Liver (tissue), 9 donors: ENCODE results near the gene SETD3. TPM values are rescaled to one million over a fixed set of nuclear protein-coding genes. Genes with fewer than 3 reads are reported as not detected.
A peak's percentile ranks its signal among the peaks of the same experiment; 100 is the strongest.

Source experiments
- DNase-seq: peaks from one replicate; pipeline ENCODE4 v3.0.0-alpha.2; 2017; ENCODE audit warnings: low spot score
- H3K27ac ChIP-seq, 2 donors: one replicate each; pipeline ENCODE4 v1.7.0; 2013; ENCODE audit warnings: inconsistent platforms in 2 of 2, low read length in 2 of 2, control low read depth in 1 of 2, low read depth in 1 of 2, mild to moderate bottlenecking in 1 of 2
- H3K27me3 ChIP-seq, 4 donors: one replicate each; pipeline versions ENCODE4 v1.6.1 to v1.7.0; 2013; ENCODE audit warnings: low read length in 3 of 4, inconsistent platforms in 1 of 4, mild to moderate bottlenecking in 1 of 4, moderate library complexity in 1 of 4; ENCODE audit not compliant: control insufficient read depth in 4 of 4, insufficient read depth in 4 of 4
- H3K36me3 ChIP-seq, 4 donors: one replicate each; pipeline versions ENCODE4 v1.6.1 to v1.7.0; 2013; ENCODE audit warnings: low read length in 3 of 4, mild to moderate bottlenecking in 3 of 4, low read depth in 1 of 4, moderate library complexity in 1 of 4; ENCODE audit not compliant: control insufficient read depth in 4 of 4, insufficient read depth in 3 of 4
- H3K4me1 ChIP-seq, 4 donors: one replicate each; pipeline versions ENCODE4 v1.6.1 to v1.7.0; 2013; ENCODE audit warnings: low read length in 3 of 4, mild to moderate bottlenecking in 3 of 4, moderate library complexity in 1 of 4; ENCODE audit not compliant: control insufficient read depth in 4 of 4, insufficient read depth in 4 of 4
- H3K4me3 ChIP-seq, 3 donors: one replicate each; pipeline versions ENCODE4 v1.6.1 to v1.7.0; 2013; ENCODE audit warnings: low read length in 3 of 3, control low read depth in 1 of 3, low read depth in 1 of 3, mild to moderate bottlenecking in 1 of 3
- H3K9ac ChIP-seq, 2 donors: one replicate each; pipeline ENCODE4 v1.7.0; 2013; ENCODE audit warnings: low read length in 2 of 2, mild to moderate bottlenecking in 2 of 2, moderate library complexity in 2 of 2, control low read depth in 1 of 2, low read depth in 1 of 2
- H3K9me3 ChIP-seq, 4 donors: one replicate each; pipeline versions ENCODE4 v1.6.1 to v1.7.0; 2013; ENCODE audit warnings: low read length in 3 of 4; ENCODE audit not compliant: control insufficient read depth in 4 of 4
- ATF3 ChIP-seq: IDR thresholded peaks from 2 replicates; pipeline ENCODE4 v1.6.1; 2016; ENCODE audit warnings: antibody characterized with exemption
- EGR1 ChIP-seq, 2 donors: IDR thresholded peaks; 2 replicates each; pipeline ENCODE4 v1.6.1; 2016 to 2018; ENCODE audit warnings: antibody characterized with exemption in 2 of 2, low read depth in 2 of 2
- FOXA1 ChIP-seq: IDR thresholded peaks from 2 replicates; pipeline ENCODE4 v1.6.1; 2016; ENCODE audit warnings: antibody characterized with exemption
- FOXA2 ChIP-seq: IDR thresholded peaks from 2 replicates; pipeline ENCODE4 v1.6.1; 2016; ENCODE audit warnings: antibody characterized with exemption
- GABPA ChIP-seq, 2 donors: IDR thresholded peaks in 1 of 2; conservative IDR thresholded peaks in 1 of 2; 2 replicates each; pipeline ENCODE4 v1.6.1; 2016; ENCODE audit warnings: antibody characterized with exemption in 2 of 2, mild to moderate bottlenecking in 1 of 2, moderate library complexity in 1 of 2
- HNF4A ChIP-seq, 2 donors: conservative IDR thresholded peaks; 2 replicates each; pipeline ENCODE4 v1.6.1; 2016; ENCODE audit warnings: antibody characterized with exemption in 2 of 2, mild to moderate bottlenecking in 2 of 2
- HNF4G ChIP-seq: IDR thresholded peaks from 2 replicates; pipeline ENCODE4 v1.6.1; 2016; ENCODE audit warnings: antibody characterized with exemption
- JUND ChIP-seq, 2 donors: IDR thresholded peaks; 2 replicates each; pipeline ENCODE4 v1.6.1; 2016; ENCODE audit warnings: antibody characterized with exemption in 2 of 2
- NR2F2 ChIP-seq: IDR thresholded peaks from 2 replicates; pipeline ENCODE4 v1.6.1; 2016; ENCODE audit warnings: antibody characterized with exemption
- RAD21 ChIP-seq, 2 donors: IDR thresholded peaks; 2 replicates each; pipeline ENCODE4 v1.6.1; 2016; ENCODE audit warnings: antibody characterized with exemption in 2 of 2, mild to moderate bottlenecking in 2 of 2
- REST ChIP-seq: IDR thresholded peaks from 2 replicates; pipeline ENCODE4 v1.6.1; 2016; ENCODE audit warnings: antibody characterized with exemption, mild to moderate bottlenecking
- RXRA ChIP-seq, 2 donors: IDR thresholded peaks; 2 replicates each; pipeline ENCODE4 v1.6.1; 2017 to 2018; ENCODE audit warnings: antibody characterized with exemption in 2 of 2, mild to moderate bottlenecking in 1 of 2
- SP1 ChIP-seq: IDR thresholded peaks from 2 replicates; pipeline ENCODE4 v1.6.1; 2018; ENCODE audit warnings: antibody characterized with exemption, mild to moderate bottlenecking
- TAF1 ChIP-seq: conservative IDR thresholded peaks from 2 replicates; pipeline ENCODE4 v1.6.1; 2016; ENCODE audit warnings: antibody characterized with exemption, mild to moderate bottlenecking
- YY1 ChIP-seq: IDR thresholded peaks from 2 replicates; pipeline ENCODE4 v1.6.1; 2016; ENCODE audit warnings: antibody characterized with exemption, mild to moderate bottlenecking
- WGBS: extraction: QIAGEN DNeasy Blood & Tissue Kit; methylation state at CpG from one replicate; pipeline ENCODE4 v1.1.7; 2013; 5-methylcytosine and 5-hydroxymethylcytosine counted together
- polyA plus RNA-seq, 2 donors: library from polyadenylated mRNA; stranded (reverse) in 1 of 2; unstranded in 1 of 2; fragments of 200-250 nt in 1 of 2; fragments of >200 nt in 1 of 2; fragmentation: Nextera tagmentation in 1 of 2; extraction: Ambion mirVana in 1 of 2; gene quantifications; one replicate each; pipeline versions ENCODE4 v1.2.1 to v1.2.3, GENCODE V29; 2013 to 2015
- total RNA-seq, 2 donors: library from RNA; depleted of rRNA; stranded (reverse); fragments of >200 nt; gene quantifications; one replicate each; pipeline ENCODE4 v1.2.3, GENCODE V29; 2014
- TF ChIP-seq, protein P1 (sequence below): IDR thresholded peaks from 2 replicates; pipeline ENCODE4 v1.6.1; 2016; ENCODE audit warnings: antibody characterized with exemption
- TF ChIP-seq, protein P2 (sequence below): fragments of 150-350 bp; IDR thresholded peaks from 2 replicates; pipeline ENCODE4 v1.5.1; 2017; ENCODE audit warnings: improper control_type of control experiment, low read depth, low read length; ENCODE audit not compliant: missing input control
- donor health status: healthy.
- donor health status: healthy.
- donor health status: healthy.
- donor health status: healthy.
- donor health status: healthy.

Gene SETD3
- total and polyA plus RNA-seq, 4 donors: 18.7 to 39.7 (median 19.4) TPM

GRCh38 chr14:99524804-99525698, 44.4 kb upstream of the SETD3 start:
- Histone ChIP-seq H3K27ac (no peak overlapping the region), H3K4me1 (peaks cover 1 to 15% (median 4%) of the 10 kb centered on the region in 4 donors), H3K36me3 (peaks cover 0 to 8% (median 0%) of the 10 kb centered on the region in 4 donors), H3K9ac (no peak overlapping the region), H3K27me3 (no peaks in the 10 kb centered on the region), H3K4me3 (no peak overlapping the region), H3K9me3 (no peaks in the 10 kb centered on the region)
- WGBS: 73% methylated on average over 17 of the region's 17 CpGs
- DNase-seq: no peak
- TF ChIP-seq, protein P1, sequence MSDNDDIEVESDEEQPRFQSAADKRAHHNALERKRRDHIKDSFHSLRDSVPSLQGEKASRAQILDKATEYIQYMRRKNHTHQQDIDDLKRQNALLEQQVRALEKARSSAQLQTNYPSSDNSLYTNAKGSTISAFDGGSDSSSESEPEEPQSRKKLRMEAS: no peak
- TF ChIP-seq EGR1 (IDR thresholded peaks at IDR 0.05; ENCODE audit: low read depth in 2 of 2) (no peak), RXRA (IDR thresholded peaks at IDR 0.05) (no peak), RAD21 (IDR thresholded peaks at IDR 0.05) (peak; percentile 46 to 58)
- TF ChIP-seq, protein P2, sequence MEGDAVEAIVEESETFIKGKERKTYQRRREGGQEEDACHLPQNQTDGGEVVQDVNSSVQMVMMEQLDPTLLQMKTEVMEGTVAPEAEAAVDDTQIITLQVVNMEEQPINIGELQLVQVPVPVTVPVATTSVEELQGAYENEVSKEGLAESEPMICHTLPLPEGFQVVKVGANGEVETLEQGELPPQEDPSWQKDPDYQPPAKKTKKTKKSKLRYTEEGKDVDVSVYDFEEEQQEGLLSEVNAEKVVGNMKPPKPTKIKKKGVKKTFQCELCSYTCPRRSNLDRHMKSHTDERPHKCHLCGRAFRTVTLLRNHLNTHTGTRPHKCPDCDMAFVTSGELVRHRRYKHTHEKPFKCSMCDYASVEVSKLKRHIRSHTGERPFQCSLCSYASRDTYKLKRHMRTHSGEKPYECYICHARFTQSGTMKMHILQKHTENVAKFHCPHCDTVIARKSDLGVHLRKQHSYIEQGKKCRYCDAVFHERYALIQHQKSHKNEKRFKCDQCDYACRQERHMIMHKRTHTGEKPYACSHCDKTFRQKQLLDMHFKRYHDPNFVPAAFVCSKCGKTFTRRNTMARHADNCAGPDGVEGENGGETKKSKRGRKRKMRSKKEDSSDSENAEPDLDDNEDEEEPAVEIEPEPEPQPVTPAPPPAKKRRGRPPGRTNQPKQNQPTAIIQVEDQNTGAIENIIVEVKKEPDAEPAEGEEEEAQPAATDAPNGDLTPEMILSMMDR: peak; percentile 15

- Histone ChIP-seq H3K9ac (no peak overlapping the region), H3K4me3 (no peak overlapping the region), H3K36me3 (peaks cover 0 to 8% (median 0%) of the 10 kb centered on the region in 4 donors), H3K27me3 (no peaks in the 10 kb centered on the region), H3K4me1 (peaks cover 0 to 12% (median under 1%) of the 10 kb centered on the region in 4 donors), H3K9me3 (no peaks in the 10 kb centered on the region), H3K27ac (no peak overlapping the region)
- DNase-seq: no peak
- no peak for TF ChIP-seq EGR1 (IDR thresholded peaks at IDR 0.05; ENCODE audit: low read depth in 2 of 2)
- TF ChIP-seq HNF4A (conservative IDR thresholded peaks at IDR 0.05): no peak
- TF ChIP-seq TAF1: no peak
- no peak for TF ChIP-seq FOXA2
- TF ChIP-seq YY1: no peak
- TF ChIP-seq NR2F2: no peak
- no peak for TF ChIP-seq FOXA1
- no peak for TF ChIP-seq SP1
- 74% methylated on average over 16 of the region's 16 CpGs for WGBS
These were observed 43.5 kb upstream of the SETD3 start for GRCh38 chr14:99524091-99524661.

GRCh38 chr14:99523704-99524055, 43.0 kb upstream of the SETD3 start:
- Histone ChIP-seq H3K36me3 (peaks cover 0 to 8% (median 0%) of the 10 kb centered on the region in 4 donors), H3K27ac (no peak overlapping the region), H3K9ac (no peak overlapping the region), H3K27me3 (no peaks in the 10 kb centered on the region), H3K4me1 (peaks cover 0 to 14% (median 2%) of the 10 kb centered on the region in 4 donors), H3K9me3 (no peaks in the 10 kb centered on the region), H3K4me3 (no peak overlapping the region)
- 83% methylated on average over 5 of the region's 5 CpGs for WGBS
- no peak for TF ChIP-seq SP1
- no peak for TF ChIP-seq EGR1 (IDR thresholded peaks at IDR 0.05; ENCODE audit: low read depth in 2 of 2)
- TF ChIP-seq HNF4G: no peak
- TF ChIP-seq RXRA (IDR thresholded peaks at IDR 0.05): no peak
- TF ChIP-seq HNF4A (conservative IDR thresholded peaks at IDR 0.05): no peak
- no peak for TF ChIP-seq GABPA (IDR thresholded peaks at IDR 0.05 in 1 of 2, conservative IDR thresholded peaks at IDR 0.05 in 1 of 2)
- no peak for TF ChIP-seq ATF3
- TF ChIP-seq, protein P2: no peak
- TF ChIP-seq TAF1: no peak
- TF ChIP-seq NR2F2: no peak
- no peak for TF ChIP-seq FOXA1
- no peak for TF ChIP-seq REST
- no peak for TF ChIP-seq FOXA2
- TF ChIP-seq JUND (IDR thresholded peaks at IDR 0.05): no peak
- DNase-seq: no peak
